HG03066 (cell line): ENCODE results near the gene ZNF254.
A peak's percentile ranks its signal among the peaks of the same experiment; 100 is the strongest.
"Not testable (repeated sequence)": the region's sequence is repeated elsewhere in the genome, so short reads cannot be mapped to it uniquely, and the experiment has no call there.

ENCODE experiments used
- ATAC-seq: cut with Tn5 transposase; IDR thresholded peaks from one replicate; pipeline ENCODE4 v1.9.1; 2021; ENCODE audit warnings: low read depth; ENCODE audit not compliant: unreplicated experiment

The ZNF254 gene

GRCh38 chr19:24086974-24087595, at the start of gene ZNF254:
TSS of gene ZNF254 (plus strand) at chr19:24087187. CDS start at chr19:24087308, 121 bp downstream.
- ATAC-seq: peak; percentile 98

GRCh38 chr19:24040621-24041020, 46.4 kb upstream of the ZNF254 start:
- no peak for ATAC-seq

- not testable (repeated sequence) for ATAC-seq
These were observed 45.7 kb upstream of the ZNF254 start for GRCh38 chr19:24041326-24041725.

GRCh38 chr19:24046550-24046949, 40.4 kb upstream of the ZNF254 start:
- ATAC-seq: no peak

GRCh38 chr19:24048261-24048660, 38.7 kb upstream of the ZNF254 start:
- ATAC-seq: no peak

- ATAC-seq: no peak
These were observed 37.5 kb upstream of the ZNF254 start for GRCh38 chr19:24049537-24049936.

GRCh38 chr19:24051516-24051915, 35.5 kb upstream of the ZNF254 start:
- no peak for ATAC-seq

GRCh38 chr19:24052811-24053210, 34.2 kb upstream of the ZNF254 start:
- no peak for ATAC-seq

- ATAC-seq: no peak
These were observed 33.4 kb upstream of the ZNF254 start for GRCh38 chr19:24053601-24054000.

- ATAC-seq: no peak
These were observed 32.7 kb upstream of the ZNF254 start for GRCh38 chr19:24054044-24054935.

- no peak for ATAC-seq
These were observed 31.4 kb upstream of the ZNF254 start for GRCh38 chr19:24055548-24055947.

- no peak for ATAC-seq
These were observed 29.8 kb upstream of the ZNF254 start for GRCh38 chr19:24057144-24057543.

- no peak for ATAC-seq
These were observed 27.3 kb upstream of the ZNF254 start for GRCh38 chr19:24059563-24060295.

GRCh38 chr19:24060687-24061356, 26.2 kb upstream of the ZNF254 start:
- ATAC-seq: no peak

GRCh38 chr19:24062190-24062589, 24.8 kb upstream of the ZNF254 start:
- ATAC-seq: no peak

- no peak for ATAC-seq
These were observed 23.7 kb upstream of the ZNF254 start for GRCh38 chr19:24063295-24063694.

GRCh38 chr19:24064175-24064574, 22.8 kb upstream of the ZNF254 start:
- ATAC-seq: no peak

- ATAC-seq: no peak
These were observed 21.7 kb upstream of the ZNF254 start for GRCh38 chr19:24065243-24065642.

- no peak for ATAC-seq
These were observed 21.0 kb upstream of the ZNF254 start for GRCh38 chr19:24065865-24066604.
